ENCODE data around the gene IQSEC1.

GRCh38 chr3:13098192-13098988, 25.2 kb upstream of the IQSEC1 start:
- no peak for TF ChIP-seq POLR2AphosphoS5 (IDR thresholded peaks at IDR 0.05; ENCODE audit: low read depth)
- TF ChIP-seq, protein P1, sequence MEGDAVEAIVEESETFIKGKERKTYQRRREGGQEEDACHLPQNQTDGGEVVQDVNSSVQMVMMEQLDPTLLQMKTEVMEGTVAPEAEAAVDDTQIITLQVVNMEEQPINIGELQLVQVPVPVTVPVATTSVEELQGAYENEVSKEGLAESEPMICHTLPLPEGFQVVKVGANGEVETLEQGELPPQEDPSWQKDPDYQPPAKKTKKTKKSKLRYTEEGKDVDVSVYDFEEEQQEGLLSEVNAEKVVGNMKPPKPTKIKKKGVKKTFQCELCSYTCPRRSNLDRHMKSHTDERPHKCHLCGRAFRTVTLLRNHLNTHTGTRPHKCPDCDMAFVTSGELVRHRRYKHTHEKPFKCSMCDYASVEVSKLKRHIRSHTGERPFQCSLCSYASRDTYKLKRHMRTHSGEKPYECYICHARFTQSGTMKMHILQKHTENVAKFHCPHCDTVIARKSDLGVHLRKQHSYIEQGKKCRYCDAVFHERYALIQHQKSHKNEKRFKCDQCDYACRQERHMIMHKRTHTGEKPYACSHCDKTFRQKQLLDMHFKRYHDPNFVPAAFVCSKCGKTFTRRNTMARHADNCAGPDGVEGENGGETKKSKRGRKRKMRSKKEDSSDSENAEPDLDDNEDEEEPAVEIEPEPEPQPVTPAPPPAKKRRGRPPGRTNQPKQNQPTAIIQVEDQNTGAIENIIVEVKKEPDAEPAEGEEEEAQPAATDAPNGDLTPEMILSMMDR (conservative IDR thresholded peaks at IDR 0.05; ENCODE audit: low read depth in 2 of 2), result no peak
- no peak for TF ChIP-seq NANOG (IDR thresholded peaks at IDR 0.05; ENCODE audit: borderline replicate concordance)
- no peak for TF ChIP-seq CREB1 (CRISPR knock-in tag; IDR thresholded peaks at IDR 0.05; ENCODE audit: low read depth)
- TF ChIP-seq EZH2 (IDR thresholded peaks at IDR 0.05; ENCODE audit: low read depth, unreplicated experiment), result no peak
- no peak for TF ChIP-seq ETS1 (IDR thresholded peaks at IDR 0.05)
- TF ChIP-seq, protein P2, sequence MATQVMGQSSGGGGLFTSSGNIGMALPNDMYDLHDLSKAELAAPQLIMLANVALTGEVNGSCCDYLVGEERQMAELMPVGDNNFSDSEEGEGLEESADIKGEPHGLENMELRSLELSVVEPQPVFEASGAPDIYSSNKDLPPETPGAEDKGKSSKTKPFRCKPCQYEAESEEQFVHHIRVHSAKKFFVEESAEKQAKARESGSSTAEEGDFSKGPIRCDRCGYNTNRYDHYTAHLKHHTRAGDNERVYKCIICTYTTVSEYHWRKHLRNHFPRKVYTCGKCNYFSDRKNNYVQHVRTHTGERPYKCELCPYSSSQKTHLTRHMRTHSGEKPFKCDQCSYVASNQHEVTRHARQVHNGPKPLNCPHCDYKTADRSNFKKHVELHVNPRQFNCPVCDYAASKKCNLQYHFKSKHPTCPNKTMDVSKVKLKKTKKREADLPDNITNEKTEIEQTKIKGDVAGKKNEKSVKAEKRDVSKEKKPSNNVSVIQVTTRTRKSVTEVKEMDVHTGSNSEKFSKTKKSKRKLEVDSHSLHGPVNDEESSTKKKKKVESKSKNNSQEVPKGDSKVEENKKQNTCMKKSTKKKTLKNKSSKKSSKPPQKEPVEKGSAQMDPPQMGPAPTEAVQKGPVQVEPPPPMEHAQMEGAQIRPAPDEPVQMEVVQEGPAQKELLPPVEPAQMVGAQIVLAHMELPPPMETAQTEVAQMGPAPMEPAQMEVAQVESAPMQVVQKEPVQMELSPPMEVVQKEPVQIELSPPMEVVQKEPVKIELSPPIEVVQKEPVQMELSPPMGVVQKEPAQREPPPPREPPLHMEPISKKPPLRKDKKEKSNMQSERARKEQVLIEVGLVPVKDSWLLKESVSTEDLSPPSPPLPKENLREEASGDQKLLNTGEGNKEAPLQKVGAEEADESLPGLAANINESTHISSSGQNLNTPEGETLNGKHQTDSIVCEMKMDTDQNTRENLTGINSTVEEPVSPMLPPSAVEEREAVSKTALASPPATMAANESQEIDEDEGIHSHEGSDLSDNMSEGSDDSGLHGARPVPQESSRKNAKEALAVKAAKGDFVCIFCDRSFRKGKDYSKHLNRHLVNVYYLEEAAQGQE (IDR thresholded peaks at IDR 0.05; ENCODE audit: unreplicated experiment), result no peak
- TF ChIP-seq EZH2phosphoT487 (IDR thresholded peaks at IDR 0.05; ENCODE audit: unreplicated experiment), result no peak
